Measurements from ENCODE around the gene CCNK. TPM values are rescaled to one million over a fixed set of nuclear protein-coding genes. Genes with fewer than 3 reads are reported as not detected.
A peak's percentile ranks its signal among the peaks of the same experiment; 100 is the strongest.

Gene CCNK
- total RNA-seq, 2 donors from 2014 or later, result 5.3 to 9.6 TPM

DNA sequence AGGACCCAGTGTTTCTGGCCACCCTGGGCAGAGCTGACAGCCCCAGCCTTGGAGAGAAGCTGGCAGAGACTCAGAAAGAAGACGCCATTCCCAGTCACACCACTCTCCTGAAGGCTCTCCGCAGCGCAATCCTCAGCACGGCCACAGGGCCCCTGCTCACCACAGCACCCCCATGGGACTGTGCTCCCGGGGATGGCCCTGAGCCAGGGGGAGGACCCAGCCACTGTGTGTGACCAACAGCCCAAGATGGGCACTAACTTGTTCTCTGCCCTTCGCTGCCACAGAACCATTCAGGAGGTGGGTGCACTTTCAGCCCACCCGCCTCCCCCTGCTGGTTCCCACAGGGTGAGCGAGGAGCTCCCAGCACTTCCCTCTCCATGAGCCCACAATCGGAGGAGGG is 57.1 kb downstream of the CCNK start:
- DNase-seq (no peak), ATAC-seq (peak; percentile 22)
- Histone ChIP-seq H3K36me3 (replicated peaks in 1 of 2; ENCODE audit: insufficient read depth in 1 of 2, low read depth in 2 of 2) (no peaks in the 10 kb centered on the region), H3K27me3 (no peaks in the 10 kb centered on the region), H3K4me3 (no peak overlapping the region), H3K27ac (peak overlapping the region in 2 of 4 donors; percentile 10 to 38), H3K4me1 (peaks cover 36% of the 10 kb centered on the region), H3K9me3 (no peaks in the 10 kb centered on the region)
- TF ChIP-seq, protein P1, sequence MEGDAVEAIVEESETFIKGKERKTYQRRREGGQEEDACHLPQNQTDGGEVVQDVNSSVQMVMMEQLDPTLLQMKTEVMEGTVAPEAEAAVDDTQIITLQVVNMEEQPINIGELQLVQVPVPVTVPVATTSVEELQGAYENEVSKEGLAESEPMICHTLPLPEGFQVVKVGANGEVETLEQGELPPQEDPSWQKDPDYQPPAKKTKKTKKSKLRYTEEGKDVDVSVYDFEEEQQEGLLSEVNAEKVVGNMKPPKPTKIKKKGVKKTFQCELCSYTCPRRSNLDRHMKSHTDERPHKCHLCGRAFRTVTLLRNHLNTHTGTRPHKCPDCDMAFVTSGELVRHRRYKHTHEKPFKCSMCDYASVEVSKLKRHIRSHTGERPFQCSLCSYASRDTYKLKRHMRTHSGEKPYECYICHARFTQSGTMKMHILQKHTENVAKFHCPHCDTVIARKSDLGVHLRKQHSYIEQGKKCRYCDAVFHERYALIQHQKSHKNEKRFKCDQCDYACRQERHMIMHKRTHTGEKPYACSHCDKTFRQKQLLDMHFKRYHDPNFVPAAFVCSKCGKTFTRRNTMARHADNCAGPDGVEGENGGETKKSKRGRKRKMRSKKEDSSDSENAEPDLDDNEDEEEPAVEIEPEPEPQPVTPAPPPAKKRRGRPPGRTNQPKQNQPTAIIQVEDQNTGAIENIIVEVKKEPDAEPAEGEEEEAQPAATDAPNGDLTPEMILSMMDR (IDR thresholded peaks at IDR 0.05), result no peak
- no peak for TF ChIP-seq POLR2A (IDR thresholded peaks at IDR 0.05)
- WGBS, 2 donors, result 68% methylated on average over 9 of the region's 9 CpGs; no CpG with 5 or more reads in 1 of the 2 donors
- intact Hi-C loops (cut with DNase I), result no loop called here

DNA sequence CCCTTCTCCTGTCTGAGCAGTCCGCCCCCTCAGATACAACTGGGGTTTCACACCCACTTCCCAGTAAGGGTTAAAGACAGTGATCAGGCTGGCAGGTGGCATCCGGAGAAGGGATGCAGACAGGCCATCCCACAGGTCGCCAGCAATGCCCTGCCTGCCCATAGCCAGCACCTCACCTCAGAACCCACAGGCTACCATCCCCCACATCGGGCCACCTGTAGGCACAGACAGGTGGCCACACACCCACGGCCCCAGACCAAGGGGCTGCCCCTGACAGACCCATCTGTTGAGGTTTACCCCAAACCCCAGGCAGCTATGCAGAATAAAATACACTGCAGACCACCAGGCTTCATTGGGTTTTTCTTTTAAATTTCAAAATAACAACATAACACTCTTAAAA is 57.5 kb downstream of the CCNK start:
- DNase-seq (no peak), ATAC-seq (no peak)
- H3K36me3 ChIP-seq (replicated peaks in 1 of 2; ENCODE audit: insufficient read depth in 1 of 2, low read depth in 2 of 2), result no peaks in the 10 kb centered on the region
- H3K4me3 ChIP-seq, result no peak overlapping the region
- peaks cover 36% of the 10 kb centered on the region for H3K4me1 ChIP-seq
- intact Hi-C loops (cut with DNase I), result no loop called here
- H3K9me3 ChIP-seq, result no peaks in the 10 kb centered on the region
- 50 to 53% methylated on average over 3 to 5 of the region's 5 CpGs for WGBS, 2 donors
- no peaks in the 10 kb centered on the region for H3K27me3 ChIP-seq
- H3K27ac ChIP-seq, result peak overlapping the region in 1 of 4 donors; percentile 38
- TF ChIP-seq POLR2A (IDR thresholded peaks at IDR 0.05), result no peak
- TF ChIP-seq, protein P1 (IDR thresholded peaks at IDR 0.05), result no peak

DNA sequence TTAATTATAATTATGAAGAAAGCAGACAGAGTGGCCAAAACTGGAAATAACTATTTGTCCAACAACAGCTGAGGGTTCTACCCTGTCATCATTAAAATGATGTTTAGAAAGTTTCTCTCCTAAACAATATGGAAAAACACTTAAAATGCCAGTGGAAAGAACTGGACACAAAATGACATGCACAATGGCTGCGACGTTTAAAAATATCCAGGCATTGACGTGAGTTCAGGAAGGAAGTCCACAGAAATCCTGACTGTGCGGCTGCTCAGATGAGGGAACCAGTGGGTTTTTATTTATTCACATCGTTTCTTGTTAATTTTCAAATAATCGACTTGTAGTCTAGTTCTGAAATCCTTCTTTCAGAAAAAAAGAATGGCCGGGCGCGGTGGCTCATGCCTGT is 58.3 kb downstream of the CCNK start:
- Histone ChIP-seq H3K27me3 (no peaks in the 10 kb centered on the region), H3K9me3 (no peaks in the 10 kb centered on the region), H3K27ac (no peak overlapping the region), H3K4me1 (peaks cover 36% of the 10 kb centered on the region), H3K36me3 (replicated peaks in 1 of 2; ENCODE audit: insufficient read depth in 1 of 2, low read depth in 2 of 2) (no peaks in the 10 kb centered on the region), H3K4me3 (no peak overlapping the region)
- TF ChIP-seq POLR2A (IDR thresholded peaks at IDR 0.05), result no peak
- TF ChIP-seq, protein P1 (IDR thresholded peaks at IDR 0.05), result no peak
- intact Hi-C loops (cut with DNase I), result no loop called here
- no peak for DNase-seq
- WGBS, 2 donors, result 71 to 77% methylated on average over 9 of the region's 9 CpGs
- no peak for ATAC-seq

DNA sequence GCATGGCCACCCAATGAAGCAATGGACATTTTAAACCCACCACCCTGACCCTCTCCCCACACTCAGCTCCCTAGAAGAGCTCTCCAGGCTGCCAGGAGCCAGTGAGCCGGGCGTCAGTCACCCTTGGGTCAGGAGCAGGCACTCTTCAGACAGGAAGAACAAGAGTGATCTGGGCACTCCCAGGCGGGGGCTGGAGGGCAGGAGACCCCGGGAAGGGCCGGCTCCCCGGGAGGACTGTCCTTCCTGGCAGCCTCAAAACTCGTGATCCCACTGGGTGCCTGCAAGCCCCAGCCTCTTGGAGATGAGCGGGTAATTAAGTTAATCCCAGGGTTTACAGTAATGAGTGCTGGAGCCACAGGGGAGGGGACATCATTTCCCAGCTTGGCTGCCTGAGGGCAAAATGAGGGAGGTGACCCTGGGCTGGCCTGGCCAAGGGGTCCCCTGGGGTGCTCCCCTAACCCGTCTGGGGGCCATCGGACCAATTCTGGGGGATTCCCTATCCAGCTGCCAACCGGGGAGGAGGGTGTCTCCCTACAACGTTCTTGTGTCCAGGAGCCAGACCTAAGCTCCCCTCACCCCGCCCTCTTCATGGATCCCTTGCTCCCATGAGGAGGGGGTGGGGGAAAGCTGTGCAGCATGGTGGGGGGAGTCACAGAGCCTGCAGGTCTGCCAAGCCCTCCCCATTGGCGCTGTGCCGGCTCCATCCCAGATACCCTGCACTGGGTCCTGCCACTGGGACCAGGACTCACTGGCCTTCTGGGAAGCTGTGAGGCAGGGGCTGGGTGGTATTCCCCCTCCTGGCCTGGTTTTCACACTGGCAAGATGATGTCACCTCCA is 59.2 kb downstream of the CCNK start:
- ATAC-seq, result no peak
- no peak for DNase-seq
- 82% methylated on average over 13 of the region's 15 CpGs; no CpG with 5 or more reads in 1 of the 2 donors for WGBS, 2 donors
- H3K9me3 ChIP-seq, result no peaks in the 10 kb centered on the region
- H3K27ac ChIP-seq, result no peak overlapping the region
- intact Hi-C loops (cut with DNase I), result no loop called here
- H3K4me3 ChIP-seq, result no peak overlapping the region
- no peaks in the 10 kb centered on the region for H3K27me3 ChIP-seq
- TF ChIP-seq, protein P1 (IDR thresholded peaks at IDR 0.05), result no peak
- no peak for TF ChIP-seq POLR2A (IDR thresholded peaks at IDR 0.05)
- peaks cover 36% of the 10 kb centered on the region for H3K4me1 ChIP-seq
- H3K36me3 ChIP-seq (replicated peaks in 1 of 2; ENCODE audit: insufficient read depth in 1 of 2, low read depth in 2 of 2), result no peaks in the 10 kb centered on the region

DNA sequence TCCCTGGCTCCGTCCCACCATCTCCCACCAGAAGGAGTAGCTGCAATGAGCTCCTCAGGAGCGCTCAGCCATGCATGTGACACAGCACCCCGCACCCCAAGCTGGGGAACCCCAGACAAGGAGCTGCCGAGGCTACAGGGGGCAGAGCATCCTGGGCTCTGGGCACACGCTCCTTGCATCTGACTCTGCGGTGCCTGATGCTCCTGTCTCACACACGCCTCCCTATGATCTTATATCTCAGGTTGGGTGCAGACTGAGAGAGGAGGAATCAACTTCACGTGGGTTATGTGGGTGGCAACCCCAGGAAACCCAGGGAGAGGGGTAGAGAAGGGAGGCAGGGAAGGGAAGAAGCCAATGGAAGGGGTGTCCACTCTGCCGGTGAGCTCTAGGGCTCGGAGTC is 60.0 kb downstream of the CCNK start:
- TF ChIP-seq, protein P1 (IDR thresholded peaks at IDR 0.05), result no peak
- no peak for TF ChIP-seq POLR2A (IDR thresholded peaks at IDR 0.05)
- peak overlapping the region in 1 of 4 donors; percentile 13 for H3K27ac ChIP-seq
- no peak for DNase-seq
- no peak overlapping the region for H3K4me3 ChIP-seq
- no peaks in the 10 kb centered on the region for H3K36me3 ChIP-seq (replicated peaks in 1 of 2; ENCODE audit: insufficient read depth in 1 of 2, low read depth in 2 of 2)
- H3K9me3 ChIP-seq, result no peaks in the 10 kb centered on the region
- ATAC-seq, result no peak
- H3K4me1 ChIP-seq, result peaks cover 42% of the 10 kb centered on the region
- 78 to 87% methylated on average over 8 to 10 of the region's 10 CpGs for WGBS, 2 donors
- H3K27me3 ChIP-seq, result no peaks in the 10 kb centered on the region
- intact Hi-C loops (cut with DNase I), result no loop called here
